Activated T-cell treated with anti-CD3 and anti-CD28 coated beads, Interleukin-2, amount 50 U/mL, for 1 hour (primary cell): Measurements from ENCODE around the gene TTC32.

Source experiments
- DNase-seq: peaks from one replicate; pipeline ENCODE4 v3.0.0-alpha.2; 2020

Gene TTC32

DNA sequence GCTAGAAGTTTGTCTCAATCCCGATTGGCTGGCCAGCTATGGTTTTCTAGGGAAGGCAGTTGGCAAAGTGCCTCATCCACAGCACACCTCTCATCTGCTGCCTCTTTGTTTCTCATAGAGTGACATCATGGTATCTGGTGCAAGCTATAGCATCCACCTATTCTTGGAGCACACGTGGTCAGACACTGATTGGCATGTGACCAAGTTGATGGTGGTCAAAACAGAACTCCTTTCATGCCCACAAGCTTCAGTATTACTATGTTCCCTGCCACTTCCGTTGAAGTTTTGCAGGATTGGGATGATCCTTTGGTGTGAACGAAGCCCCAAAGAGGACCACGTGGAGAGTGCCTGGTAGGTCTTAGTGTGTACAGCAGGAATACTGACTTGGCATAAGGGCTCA lies 28.8 kb downstream of the TTC32 start:
- no peak for DNase-seq

DNA sequence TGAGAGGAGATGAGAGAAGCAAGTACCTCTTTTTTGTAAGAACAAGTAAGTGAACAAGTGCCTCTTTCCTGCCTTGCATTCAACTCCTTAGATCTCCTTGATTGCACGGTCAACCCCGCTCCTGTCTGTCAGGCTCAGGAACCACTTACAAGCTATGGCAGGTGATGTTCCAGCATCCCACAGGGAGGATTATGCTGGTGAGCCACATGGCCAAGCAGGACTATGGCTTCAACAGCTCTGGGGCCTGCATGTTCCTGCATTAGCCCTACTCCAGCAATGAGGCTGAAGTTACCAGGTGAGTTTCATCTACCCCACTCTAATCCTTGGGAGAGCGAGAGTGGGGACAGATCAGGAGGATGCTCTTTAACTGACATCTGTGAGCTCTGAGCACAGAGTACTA lies 29.5 kb downstream of the TTC32 start:
- DNase-seq, result no peak

DNA sequence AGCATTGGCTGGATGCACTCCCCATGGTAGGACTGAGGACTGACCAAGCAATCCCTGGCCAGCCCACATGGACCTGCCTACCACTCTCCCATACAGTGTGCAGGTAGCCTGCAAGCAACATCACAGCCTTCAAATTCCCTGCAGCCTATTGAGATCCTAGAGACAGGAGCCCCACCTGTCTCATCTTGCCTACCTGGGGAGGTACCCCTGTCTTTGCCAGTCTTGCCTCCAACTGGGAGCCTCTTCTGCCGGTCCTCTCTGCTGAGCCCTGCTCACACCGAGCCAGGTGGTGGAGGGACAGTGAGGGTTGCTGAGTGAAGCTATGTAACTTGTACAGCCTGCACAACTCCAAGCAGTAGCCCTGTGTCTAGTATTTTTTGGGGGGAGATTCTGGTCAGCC lies 29.9 kb downstream of the TTC32 start:
- DNase-seq, result no peak

DNA sequence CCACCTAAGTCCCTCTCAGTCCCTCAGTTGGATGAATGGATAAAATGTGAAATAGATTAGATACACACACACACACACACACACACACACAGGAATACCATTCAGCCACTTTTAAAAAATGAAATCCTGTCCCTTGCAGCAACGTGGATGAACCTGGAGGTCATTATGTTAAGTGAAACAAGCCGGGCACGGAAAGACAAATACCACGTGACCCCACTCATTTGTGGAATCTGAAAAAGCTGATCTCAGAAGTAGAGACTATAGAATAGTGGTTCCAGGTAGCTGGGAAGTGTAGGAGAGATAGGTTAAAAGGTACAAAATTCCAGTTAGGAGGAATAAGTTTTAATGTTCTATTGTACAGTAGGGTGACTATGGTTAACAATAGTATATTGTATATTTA lies 31.0 kb downstream of the TTC32 start:
- no peak for DNase-seq

DNA sequence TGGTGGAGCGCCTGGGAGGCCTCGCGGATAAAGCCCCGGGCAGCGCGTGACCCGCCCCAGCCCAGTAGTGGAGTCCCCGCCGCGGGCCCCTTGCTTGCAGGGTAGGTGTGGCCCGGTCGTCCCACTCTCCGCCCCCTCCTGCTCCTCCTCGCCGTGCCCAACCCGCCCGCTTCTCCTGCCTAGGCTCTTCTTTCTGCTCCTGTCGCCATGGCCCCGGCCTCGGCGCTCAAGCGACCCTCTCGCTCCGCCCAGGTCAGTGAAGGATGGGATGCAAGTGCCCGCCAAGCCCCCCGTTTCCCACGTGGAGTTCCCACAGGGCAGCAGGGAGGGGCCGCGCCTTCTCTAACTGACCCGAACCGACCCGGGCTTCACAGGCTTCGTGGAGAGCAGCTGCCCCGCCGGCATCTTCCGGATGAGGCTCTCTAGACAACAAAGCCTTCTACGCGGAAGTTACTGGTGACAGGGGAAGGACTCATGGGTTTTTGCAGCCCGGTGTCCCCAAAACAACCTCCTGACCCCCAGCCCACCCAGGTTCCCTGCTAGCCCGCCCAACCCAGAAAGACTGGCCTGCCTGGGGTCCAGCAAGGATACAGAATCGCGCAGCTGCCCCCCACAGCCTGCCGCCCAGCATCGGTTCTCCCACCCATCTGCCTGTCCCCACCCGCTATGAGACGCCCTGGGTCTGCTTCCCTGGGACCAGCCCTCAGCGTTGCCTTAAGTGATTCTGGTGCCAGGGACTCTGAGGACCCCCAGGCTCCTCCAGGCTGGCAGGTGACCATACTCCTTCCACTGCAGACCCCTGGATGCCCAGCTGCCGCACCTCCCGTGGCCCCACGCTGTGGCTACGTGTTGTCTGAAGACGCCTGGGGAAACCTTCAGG lies 32.8 kb downstream of the TTC32 start:
- peak; percentile 72 for DNase-seq

DNA sequence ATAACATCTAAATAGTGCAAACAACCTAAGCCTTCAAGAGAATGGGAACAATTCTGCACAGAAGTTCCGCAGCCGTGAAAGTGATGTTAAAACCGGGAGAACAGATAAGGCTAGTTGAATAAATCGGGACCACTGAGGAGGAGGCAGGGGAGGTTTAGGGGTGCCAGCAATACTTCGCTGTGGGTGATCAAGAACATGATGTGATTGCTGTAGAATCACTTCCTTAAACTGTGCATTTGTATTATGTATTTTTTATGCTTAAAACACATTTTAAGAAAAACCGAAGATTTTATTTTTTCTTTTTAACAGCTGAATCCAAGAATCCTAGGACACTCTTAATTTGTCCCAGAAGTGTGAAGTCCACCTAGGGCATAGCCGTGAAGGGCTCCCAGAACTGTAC lies 33.6 kb downstream of the TTC32 start:
- no peak for DNase-seq

DNA sequence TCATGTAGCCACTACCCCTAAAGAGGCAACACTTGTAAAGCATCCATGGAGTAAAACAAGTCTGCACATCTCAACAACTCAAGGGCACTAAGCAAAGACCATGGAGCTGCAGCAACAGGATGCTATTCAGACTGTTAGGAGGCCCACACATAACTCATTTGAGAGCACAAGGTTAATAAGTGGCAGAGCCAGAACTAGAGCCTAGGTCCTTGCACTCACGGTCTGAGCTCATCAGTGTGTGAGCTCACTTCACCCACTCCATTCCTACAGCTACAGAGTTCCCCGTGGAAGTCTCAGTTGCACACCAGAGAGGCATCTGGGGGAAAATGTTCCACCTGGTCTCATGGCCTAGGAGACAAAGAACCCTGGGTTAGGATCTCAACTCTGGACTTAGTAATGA lies 35.0 kb downstream of the TTC32 start:
- no peak for DNase-seq

DNA sequence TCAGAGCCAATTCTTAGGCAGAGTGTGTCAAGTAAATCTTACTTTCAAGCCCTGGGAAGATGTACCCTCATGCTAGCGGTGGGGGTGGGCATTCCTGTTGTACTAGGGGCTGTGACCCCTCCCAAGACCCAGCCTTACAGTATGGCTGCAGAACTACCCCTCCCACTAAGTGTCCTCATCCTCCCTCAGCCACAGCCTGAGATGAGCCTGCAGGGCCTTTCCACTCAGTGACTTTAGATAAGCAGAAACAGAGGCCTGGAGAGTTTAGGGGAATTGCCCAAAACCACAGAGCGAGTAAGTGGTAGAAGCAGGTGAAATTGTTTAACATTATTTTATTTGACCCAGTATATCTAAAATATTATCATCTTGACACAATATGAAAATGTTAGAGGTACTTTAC lies 36.6 kb downstream of the TTC32 start:
- DNase-seq, result no peak

DNA sequence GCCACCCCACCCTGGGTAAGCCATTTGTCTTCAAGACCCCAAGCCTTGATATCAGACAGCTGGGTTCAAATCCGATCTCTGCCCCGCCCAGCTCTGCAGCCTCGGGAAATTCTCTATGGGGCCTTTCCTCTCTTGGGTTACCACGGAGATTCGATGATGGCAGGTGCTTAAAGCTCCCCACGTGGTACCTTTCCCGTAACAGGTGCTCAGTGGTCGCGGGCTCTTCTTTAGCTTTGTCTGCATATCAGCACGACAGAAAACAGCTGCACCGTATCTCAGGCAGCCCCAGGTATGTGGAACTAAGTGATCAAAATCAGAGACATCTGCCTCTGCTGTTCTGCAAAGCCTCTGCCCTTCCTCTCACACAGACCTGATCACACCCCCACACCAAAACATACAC lies 37.4 kb downstream of the TTC32 start:
- no peak for DNase-seq

DNA sequence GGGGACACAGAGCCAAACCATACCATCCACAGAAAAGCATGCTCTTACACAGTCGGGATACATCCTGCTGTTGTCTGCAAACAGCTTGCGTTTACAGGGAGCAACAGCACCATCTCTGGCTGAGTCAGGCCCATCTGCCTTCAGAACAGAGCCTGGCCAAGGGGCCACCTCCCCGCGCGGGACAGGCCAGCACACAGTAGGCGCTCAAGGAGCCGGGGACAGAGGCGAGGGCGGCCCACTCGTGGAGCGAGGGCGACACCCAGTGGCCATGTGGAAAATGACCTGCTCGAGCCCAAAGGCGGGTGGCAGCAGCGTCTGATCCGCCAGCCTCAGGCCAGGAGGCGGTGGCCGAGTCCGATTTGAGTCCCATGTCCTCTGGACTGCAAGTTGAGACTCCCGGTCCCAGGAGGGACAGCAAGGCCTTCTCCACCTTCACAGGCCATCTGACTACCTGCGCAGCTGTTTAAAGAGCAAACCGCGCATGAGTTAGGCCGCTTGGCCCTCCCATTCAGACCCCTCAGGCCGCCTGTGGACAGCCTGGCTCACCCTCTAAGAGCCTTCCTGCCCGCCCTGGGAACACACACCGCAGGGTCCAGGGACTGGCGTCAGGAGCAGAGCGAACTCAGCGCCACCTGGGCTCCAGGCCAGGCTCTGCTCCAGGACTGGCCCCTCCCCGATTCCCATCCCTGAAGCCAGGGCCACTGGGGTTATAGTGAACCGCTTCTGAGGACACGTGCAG lies 38.3 kb downstream of the TTC32 start:
- DNase-seq, result peak; percentile 79

DNA sequence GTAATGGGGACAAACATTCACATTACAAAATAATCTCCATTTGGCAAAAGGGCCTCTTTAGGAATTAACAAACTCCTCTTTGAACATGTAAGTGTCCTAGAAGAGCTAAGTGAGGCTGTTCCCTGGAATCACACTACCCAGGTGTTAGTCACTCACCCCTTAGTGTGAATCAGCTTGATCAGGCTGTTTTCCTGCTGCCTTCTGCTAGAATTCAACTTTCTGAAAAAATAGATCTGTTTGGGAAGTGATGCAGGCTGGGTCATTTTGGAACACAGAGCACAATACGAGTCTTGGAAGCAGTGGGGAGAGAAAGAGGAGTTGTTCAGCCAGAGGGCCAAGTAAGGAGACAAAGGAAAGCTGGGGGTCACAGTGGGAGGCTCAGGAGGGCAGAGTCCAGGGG lies 40.0 kb downstream of the TTC32 start:
- no peak for DNase-seq

DNA sequence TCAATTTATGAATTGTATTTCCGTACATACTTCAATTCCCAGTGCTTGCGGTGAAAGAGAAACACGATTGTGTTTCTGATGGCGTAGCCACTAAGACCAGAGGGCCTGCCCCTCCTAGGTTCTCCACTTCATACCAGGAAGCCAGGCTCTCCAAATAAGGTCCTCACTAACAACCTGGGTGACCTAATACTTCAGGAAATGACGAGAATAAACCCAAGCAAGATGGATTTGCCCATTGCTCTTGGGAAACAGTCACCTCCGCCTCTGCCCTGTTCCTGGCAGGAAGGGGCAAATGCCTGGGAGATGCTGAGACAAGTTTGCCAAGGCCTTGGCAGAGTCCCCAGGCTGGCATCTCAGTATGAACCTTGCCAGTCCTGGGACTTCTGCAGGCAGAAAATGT lies 41.8 kb downstream of the TTC32 start:
- no peak for DNase-seq

DNA sequence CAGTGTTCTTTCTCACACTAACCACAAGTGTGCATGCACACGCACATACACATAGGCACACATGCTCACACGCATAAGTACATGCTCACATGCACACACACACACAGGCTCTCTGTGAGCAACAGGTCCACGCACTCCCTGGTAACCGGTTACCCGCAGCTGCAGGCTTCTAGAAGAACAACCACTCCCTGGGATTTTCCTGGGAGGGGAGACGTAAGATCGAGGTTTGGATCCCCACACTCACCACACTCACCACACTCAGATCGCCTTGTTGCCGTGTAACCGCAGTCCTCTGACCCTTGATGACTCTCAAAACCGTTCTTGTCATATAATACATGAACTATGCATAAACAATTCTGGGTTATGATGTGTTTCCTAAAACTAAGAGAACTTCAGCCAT lies 42.2 kb downstream of the TTC32 start:
- DNase-seq, result no peak

DNA sequence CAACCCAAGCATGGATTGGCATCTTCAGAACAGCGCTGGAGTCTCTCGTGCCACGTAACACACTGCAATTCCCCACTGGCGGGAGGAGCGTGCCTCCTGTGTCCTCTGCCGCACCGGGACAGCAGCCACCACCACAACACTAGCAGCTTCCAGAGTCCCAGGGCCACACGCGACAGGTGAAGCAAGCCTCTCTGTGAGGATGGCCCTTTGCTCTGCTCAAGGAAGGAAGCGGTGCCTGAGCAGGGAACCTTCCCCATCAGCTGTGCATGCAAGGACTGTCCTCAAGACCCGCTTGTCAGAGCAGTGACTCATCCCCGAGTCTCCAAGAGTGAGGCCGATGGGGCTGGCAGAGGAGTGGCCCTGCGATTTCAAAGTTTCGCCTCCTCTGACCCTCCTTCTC lies 44.0 kb downstream of the TTC32 start:
- DNase-seq, result no peak

DNA sequence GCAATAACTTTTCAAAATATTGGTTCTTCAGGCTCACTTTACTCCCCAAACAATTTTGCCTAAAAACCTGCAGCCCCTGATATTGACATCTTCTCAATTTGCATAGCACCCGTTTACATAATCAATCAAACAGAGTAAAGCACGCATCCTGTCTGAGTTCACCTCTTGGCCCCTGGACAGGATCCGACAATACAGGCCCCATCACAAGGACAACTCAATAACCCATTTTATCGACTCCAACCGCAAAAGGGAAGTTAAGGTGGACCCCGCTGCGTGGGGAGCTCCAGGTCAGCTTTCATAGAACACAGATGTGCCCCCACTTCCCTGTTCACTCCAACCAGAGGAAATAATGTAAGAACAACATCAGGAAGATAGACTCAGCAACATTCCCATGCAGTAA lies 44.7 kb downstream of the TTC32 start:
- DNase-seq, result no peak

DNA sequence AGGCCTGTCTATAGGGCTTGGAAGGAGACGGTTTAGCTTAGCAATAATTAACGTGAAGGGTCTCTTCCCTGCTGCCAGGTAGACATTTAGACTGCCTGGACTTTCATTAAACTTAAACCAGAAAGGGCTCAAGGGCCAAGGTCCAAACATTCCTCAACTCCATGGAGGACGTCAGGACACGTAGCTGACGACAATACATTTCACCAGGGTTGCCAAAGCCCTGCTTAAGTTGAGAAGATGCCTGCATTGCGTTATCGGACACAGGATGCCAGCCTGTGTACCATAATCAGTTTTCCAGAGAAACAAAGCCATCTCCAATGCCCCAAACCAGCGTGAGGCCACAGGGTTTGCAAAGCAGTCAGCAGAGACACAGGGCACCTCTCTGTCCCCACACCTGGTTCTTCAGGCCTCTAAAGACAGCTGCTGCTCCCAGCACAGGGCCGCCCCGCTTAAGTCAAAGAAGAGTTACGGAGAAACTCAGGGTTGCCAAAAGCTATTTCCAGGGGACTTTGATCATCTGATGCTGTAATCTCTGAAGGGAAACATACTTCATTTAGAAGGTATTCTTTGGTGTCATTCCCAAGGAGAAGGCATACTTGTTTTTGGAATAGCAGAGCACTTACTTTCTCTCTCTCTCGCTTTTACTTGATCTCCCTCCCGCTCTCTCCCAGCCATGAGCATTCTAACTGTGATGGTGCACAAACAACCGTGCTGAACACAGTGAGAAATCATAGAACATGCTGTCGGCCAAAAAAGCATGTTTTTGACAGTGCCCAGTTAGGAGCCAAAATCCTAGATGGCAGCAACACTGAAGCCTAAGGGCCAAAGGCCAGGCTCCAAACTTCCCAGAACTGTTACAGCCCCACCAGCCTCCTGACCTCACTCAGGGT lies 46.0 kb downstream of the TTC32 start:
- DNase-seq, result no peak

DNA sequence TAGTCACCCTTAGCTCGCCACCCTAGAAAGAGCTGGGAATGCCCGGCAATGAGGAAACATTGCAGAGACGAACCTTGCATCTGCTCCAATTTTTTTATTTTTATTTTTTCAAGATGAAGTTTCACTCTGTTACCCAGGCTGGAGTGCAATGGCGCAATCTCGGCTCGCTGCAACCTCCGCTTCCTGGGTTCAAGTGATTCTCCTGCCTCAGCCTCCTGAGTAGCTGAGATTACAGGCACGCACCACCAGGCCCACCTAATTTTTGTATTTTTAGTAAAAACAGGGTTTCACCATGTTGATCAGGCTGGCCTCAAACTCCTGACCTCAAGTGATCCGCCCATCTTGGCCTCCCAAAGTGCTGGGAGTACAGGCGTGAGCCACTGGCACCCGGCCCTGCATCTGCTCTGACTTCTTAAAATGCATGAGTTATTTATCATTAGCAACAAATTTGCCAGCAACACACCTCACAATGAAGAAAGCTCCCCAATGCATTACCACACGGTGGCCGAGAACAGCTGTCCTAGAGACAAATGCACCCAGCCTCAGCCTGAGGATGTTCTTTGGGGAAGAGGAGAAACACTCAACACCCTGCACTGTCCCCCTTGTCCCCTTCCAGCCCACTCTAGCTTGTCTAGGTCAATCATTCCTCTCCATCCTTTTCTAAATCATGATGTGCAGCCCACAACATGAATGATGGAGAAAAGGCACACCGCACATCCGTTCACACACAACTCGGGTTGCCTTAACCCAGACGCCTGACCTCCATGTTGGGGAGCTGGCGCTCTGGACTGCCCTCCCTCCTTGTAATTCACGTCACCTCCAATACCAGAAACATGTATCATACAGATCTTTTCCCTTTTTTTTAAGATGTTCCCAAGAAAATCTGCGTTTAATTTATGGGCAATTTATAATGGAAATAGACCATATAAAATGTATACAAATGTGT lies 46.9 kb downstream of the TTC32 start:
- no peak for DNase-seq

DNA sequence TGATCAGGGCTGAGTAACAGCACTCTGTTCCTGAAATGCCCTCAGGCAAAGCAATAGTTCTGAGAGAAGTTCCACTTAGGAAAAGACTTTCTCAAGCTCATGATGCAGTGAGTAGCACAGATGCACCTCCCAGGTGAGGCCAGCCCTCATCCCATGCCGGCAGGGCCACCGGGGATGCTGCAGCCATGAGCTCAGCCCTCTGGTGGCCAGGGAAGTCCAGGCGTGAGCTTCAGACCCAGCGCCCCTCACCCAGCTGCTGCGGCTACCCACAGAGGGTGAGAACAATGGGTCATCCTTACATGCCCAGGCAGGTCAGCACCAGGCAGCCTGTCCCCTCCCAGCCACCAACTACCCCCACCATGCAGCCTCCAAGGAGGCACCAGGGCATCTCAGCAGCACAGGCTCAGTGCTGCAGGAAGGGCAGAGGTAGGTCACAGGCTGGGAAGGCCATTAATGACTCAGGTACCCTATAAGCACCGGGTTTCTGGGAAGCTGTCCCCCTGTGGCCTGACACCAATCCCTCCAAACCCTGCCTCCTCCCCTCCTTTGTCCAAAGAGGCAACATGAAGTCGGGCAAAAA lies 50.6 kb downstream of the TTC32 start:
- DNase-seq, result no peak

DNA sequence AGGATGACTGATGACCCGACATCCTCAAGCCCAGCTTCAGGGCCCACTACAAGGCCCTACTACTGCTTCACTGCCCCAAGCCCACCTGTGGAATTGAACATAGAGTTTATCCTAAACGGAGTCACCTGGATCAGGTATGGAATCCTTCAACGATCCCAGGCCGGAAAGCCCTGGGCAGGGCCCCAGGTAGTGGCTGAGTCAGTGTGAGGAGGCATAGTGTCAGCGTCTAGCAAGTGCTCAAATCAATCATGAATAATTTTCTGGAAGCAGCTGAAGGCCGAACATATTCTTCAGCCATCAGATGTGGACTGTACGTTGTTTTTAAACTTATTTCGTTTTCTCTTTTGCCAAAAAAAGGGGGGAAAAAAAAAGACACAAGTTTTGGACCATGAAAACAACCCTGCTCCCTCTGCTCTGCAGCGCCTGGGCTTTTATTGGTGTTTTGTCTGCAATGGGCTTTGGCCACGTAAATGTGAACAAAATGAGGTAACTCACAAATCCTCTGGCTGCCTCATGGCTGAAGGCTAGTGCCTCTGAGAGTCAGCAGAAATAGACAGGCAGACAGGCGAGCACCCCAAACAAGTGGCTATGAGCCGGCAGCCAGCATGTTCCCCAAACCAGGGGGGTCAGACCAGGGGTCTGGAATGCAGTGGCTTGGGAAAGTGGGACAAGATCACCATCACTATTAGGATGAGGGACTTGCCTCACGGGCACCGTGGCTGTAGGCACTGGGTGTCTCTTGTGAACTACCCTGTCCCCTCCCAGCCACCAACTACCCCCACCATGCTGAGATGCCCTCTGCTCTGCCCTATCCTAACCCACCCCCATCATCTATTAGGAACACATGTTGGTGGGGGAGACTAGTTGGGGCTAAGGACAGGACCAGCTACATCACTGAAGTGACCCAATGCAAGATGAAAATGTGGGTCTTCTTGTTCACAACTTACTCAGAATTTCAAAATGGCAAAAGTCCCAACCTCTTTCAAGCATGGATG lies 51.4 kb downstream of the TTC32 start:
- DNase-seq, result no peak

DNA sequence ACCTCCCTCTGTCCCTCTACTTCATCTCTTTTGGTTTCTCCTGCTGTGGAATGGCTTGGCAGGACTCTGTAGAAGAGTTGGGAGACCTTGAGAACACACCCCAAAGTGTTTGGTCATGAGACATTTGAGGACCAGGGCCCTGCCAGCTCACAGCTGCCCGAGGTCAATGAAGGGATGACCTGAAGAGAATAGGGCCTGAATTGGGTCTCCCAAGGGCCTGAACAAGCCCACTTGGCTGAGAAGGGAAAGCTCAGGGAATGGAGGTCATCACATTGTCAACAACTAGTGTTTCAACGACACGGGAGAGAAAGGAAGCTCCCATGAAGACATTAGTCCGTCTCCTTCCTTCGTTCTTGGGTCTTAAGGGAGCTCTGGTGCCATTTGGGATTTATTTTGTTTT lies 52.8 kb downstream of the TTC32 start:
- DNase-seq, result no peak
